GM19463 (cell line): Measurements from ENCODE around the gene MECP2.

ENCODE experiments used
- ATAC-seq: cut with Tn5 transposase; IDR thresholded peaks from one replicate; pipeline ENCODE4 v1.9.1; 2021; ENCODE audit warnings: mild to moderate bottlenecking, moderate library complexity; ENCODE audit not compliant: unreplicated experiment

The MECP2 gene

GRCh38 chrX:154019633-154020528 is 77.6 kb downstream of the MECP2 start, which contains the start of gene IRAK1:
IRAK1 (minus strand) TSS chrX:154019902; CDS start chrX:154019812, 90 bp downstream.
- ATAC-seq, result peak; percentile 63

GRCh38 chrX:154019061-154019621 is 78.4 kb downstream of the MECP2 start:
- ATAC-seq, result peak; percentile 6

- ATAC-seq, result no peak
Observed at GRCh38 chrX:154018518-154019060, 78.9 kb downstream of the MECP2 start.

- ATAC-seq, result no peak
Observed at GRCh38 chrX:154017766-154018517, 79.6 kb downstream of the MECP2 start.

GRCh38 chrX:154016366-154017076 is 81.0 kb downstream of the MECP2 start:
- no peak for ATAC-seq

GRCh38 chrX:154015581-154016264 is 81.8 kb downstream of the MECP2 start:
- ATAC-seq, result no peak

- ATAC-seq, result no peak
Observed at GRCh38 chrX:154014429-154015380, 82.8 kb downstream of the MECP2 start.

- ATAC-seq, result peak; percentile 77
Observed at GRCh38 chrX:154013614-154014360, 83.7 kb downstream of the MECP2 start.

- ATAC-seq, result no peak
Observed at GRCh38 chrX:154013001-154013421, 84.5 kb downstream of the MECP2 start.

GRCh38 chrX:154012336-154012991 is 85.1 kb downstream of the MECP2 start:
- ATAC-seq, result no peak

GRCh38 chrX:154011376-154012335 is 85.9 kb downstream of the MECP2 start:
- no peak for ATAC-seq

GRCh38 chrX:154010330-154011087 is 87.0 kb downstream of the MECP2 start:
- no peak for ATAC-seq

- no peak for ATAC-seq
Observed at GRCh38 chrX:154008521-154008920, 89.0 kb downstream of the MECP2 start.

GRCh38 chrX:154006947-154007346 is 90.6 kb downstream of the MECP2 start:
- no peak for ATAC-seq

- no peak for ATAC-seq
Observed at GRCh38 chrX:154004315-154004714, 93.2 kb downstream of the MECP2 start.

GRCh38 chrX:154002215-154002719 is 95.2 kb downstream of the MECP2 start:
- peak; percentile 63 for ATAC-seq
